Measurements from ENCODE around the gene BACE1.

The BACE1 gene

DNA sequence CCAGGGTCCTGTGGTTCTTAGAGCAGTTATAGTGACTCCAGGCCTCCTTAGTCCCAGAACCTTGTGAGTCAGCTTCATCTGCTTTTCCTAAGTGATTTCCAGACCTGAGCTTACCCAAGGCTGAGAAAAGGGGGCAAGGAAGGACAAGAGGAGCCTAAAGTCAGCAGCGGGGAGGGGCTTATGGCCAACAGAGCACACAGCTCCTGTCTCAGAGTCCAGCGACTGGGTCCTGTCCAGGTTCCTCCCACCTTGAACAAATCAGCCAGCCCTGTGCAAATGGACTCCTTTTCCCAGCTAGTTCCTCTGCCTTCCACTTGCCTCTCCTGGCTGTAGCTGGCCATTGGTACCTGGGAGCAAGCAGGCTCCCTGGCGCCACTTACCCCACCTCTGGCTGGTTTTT lies 10.9 kb downstream of the BACE1 start:
- no peak overlapping the region for H3K4me3 ChIP-seq (ENCODE audit: low read depth, low read length)
- no CpG with 5 or more reads among the region's 3 CpGs for WGBS (ENCODE audit: extremely low coverage, insufficient coverage, insufficient read length)

GRCh38 chr11:117303646-117304315 lies 12.3 kb downstream of the BACE1 start:
- Histone ChIP-seq H3K36me3 (ENCODE audit: control insufficient read depth in 1 of 2, insufficient read depth in 2 of 2, low read length in 2 of 2) (peaks cover 0 to 3% of the 10 kb centered on the region in 2 experiments), H4K91ac (ENCODE audit: low read depth, low read length) (no peak overlapping the region), H2BK12ac (ENCODE audit: low read length) (no peak overlapping the region), H3K4ac (ENCODE audit: low read depth, low read length) (no peak overlapping the region), H2BK5ac (ENCODE audit: low read depth, low read length, poor library complexity) (no peak overlapping the region), H4K12ac (ENCODE audit: low read depth, low read length) (no peak overlapping the region), H3K27me3 (ENCODE audit: insufficient read depth, low read length) (no peaks in the 10 kb centered on the region), H2BK120ac (ENCODE audit: insufficient read depth, low read length, poor library complexity) (no peak overlapping the region), H3K4me3 (ENCODE audit: low read depth, low read length) (no peak overlapping the region), H2AK5ac (ENCODE audit: low read length) (no peak overlapping the region), H4K8ac (ENCODE audit: low read depth, low read length) (no peak overlapping the region), H3K14ac (ENCODE audit: low read length) (no peak overlapping the region), H3K4me1 (ENCODE audit: control insufficient read depth in 1 of 2, insufficient read depth in 2 of 2, low read length in 2 of 2) (peaks cover 9 to 19% of the 10 kb centered on the region in 2 experiments), H3K79me1 (ENCODE audit: low read length) (peaks cover 5% of the 10 kb centered on the region), H3K23ac (ENCODE audit: low read length) (no peak overlapping the region), H2AFZ (ENCODE audit: insufficient read depth, low read length, poor library complexity) (no peak overlapping the region), H3K79me2 (ENCODE audit: control insufficient read depth, insufficient read depth, low read length, poor library complexity) (no peaks in the 10 kb centered on the region), H3K9ac (ENCODE audit: low read length) (no peak overlapping the region), H3K18ac (ENCODE audit: low read length) (no peak overlapping the region), H3K9me3 (ENCODE audit: insufficient read depth, low read depth, low read length) (no peaks in the 10 kb centered on the region), H3K27ac (ENCODE audit: low read depth, low read length) (no peak overlapping the region), H3K4me2 (ENCODE audit: low read length) (no peak overlapping the region)
- WGBS (ENCODE audit: extremely low coverage, insufficient coverage, insufficient read length), result no CpG with 5 or more reads among the region's 5 CpGs
- DNase-seq, result no peak

More for the DNA sequence above, 10.9 kb downstream of the BACE1 start:
- Histone ChIP-seq H3K79me1 (ENCODE audit: low read length) (no peaks in the 10 kb centered on the region), H3K27me3 (ENCODE audit: insufficient read depth, low read length) (no peaks in the 10 kb centered on the region), H2AK5ac (ENCODE audit: low read length) (no peak overlapping the region), H2BK5ac (ENCODE audit: low read depth, low read length, poor library complexity) (no peak overlapping the region), H3K18ac (ENCODE audit: low read length) (no peak overlapping the region), H2BK120ac (ENCODE audit: insufficient read depth, low read length, poor library complexity) (no peak overlapping the region), H3K9ac (ENCODE audit: low read length) (no peak overlapping the region), H3K14ac (ENCODE audit: low read length) (no peak overlapping the region), H3K27ac (ENCODE audit: low read depth, low read length) (no peak overlapping the region), H4K8ac (ENCODE audit: low read depth, low read length) (no peak overlapping the region), H3K36me3 (ENCODE audit: control insufficient read depth in 1 of 2, insufficient read depth in 2 of 2, low read length in 2 of 2) (peaks cover 0 to 3% of the 10 kb centered on the region in 2 experiments), H3K79me2 (ENCODE audit: control insufficient read depth, insufficient read depth, low read length, poor library complexity) (no peaks in the 10 kb centered on the region), H3K4me2 (ENCODE audit: low read length) (no peak overlapping the region), H3K4ac (ENCODE audit: low read depth, low read length) (no peak overlapping the region), H4K12ac (ENCODE audit: low read depth, low read length) (no peak overlapping the region), H3K4me1 (ENCODE audit: control insufficient read depth in 1 of 2, insufficient read depth in 2 of 2, low read length in 2 of 2) (peaks cover 4 to 8% of the 10 kb centered on the region in 2 experiments), H3K9me3 (ENCODE audit: insufficient read depth, low read depth, low read length) (no peaks in the 10 kb centered on the region), H2AFZ (ENCODE audit: insufficient read depth, low read length, poor library complexity) (no peak overlapping the region), H4K91ac (ENCODE audit: low read depth, low read length) (no peak overlapping the region), H3K23ac (ENCODE audit: low read length) (no peak overlapping the region), H2BK12ac (ENCODE audit: low read length) (no peak overlapping the region)
- no peak for DNase-seq

GRCh38 chr11:117303101-117303500 lies 13.0 kb downstream of the BACE1 start:
- Histone ChIP-seq H2BK12ac (ENCODE audit: low read length) (no peak overlapping the region), H2AK5ac (ENCODE audit: low read length) (no peak overlapping the region), H3K18ac (ENCODE audit: low read length) (no peak overlapping the region), H3K23ac (ENCODE audit: low read length) (no peak overlapping the region), H2AFZ (ENCODE audit: insufficient read depth, low read length, poor library complexity) (no peak overlapping the region), H3K27me3 (ENCODE audit: insufficient read depth, low read length) (no peaks in the 10 kb centered on the region), H3K14ac (ENCODE audit: low read length) (no peak overlapping the region), H3K79me2 (ENCODE audit: control insufficient read depth, insufficient read depth, low read length, poor library complexity) (no peaks in the 10 kb centered on the region), H2BK5ac (ENCODE audit: low read depth, low read length, poor library complexity) (no peak overlapping the region), H4K91ac (ENCODE audit: low read depth, low read length) (no peak overlapping the region), H4K8ac (ENCODE audit: low read depth, low read length) (no peak overlapping the region), H3K4me2 (ENCODE audit: low read length) (no peak overlapping the region), H3K9ac (ENCODE audit: low read length) (no peak overlapping the region), H3K79me1 (ENCODE audit: low read length) (peaks cover 5% of the 10 kb centered on the region), H3K4ac (ENCODE audit: low read depth, low read length) (no peak overlapping the region), H3K36me3 (ENCODE audit: control insufficient read depth in 1 of 2, insufficient read depth in 2 of 2, low read length in 2 of 2) (peaks cover 0 to 3% of the 10 kb centered on the region in 2 experiments), H3K27ac (ENCODE audit: low read depth, low read length) (no peak overlapping the region), H2BK120ac (ENCODE audit: insufficient read depth, low read length, poor library complexity) (no peak overlapping the region), H3K4me1 (ENCODE audit: control insufficient read depth in 1 of 2, insufficient read depth in 2 of 2, low read length in 2 of 2) (peaks cover 9 to 19% of the 10 kb centered on the region in 2 experiments), H3K9me3 (ENCODE audit: insufficient read depth, low read depth, low read length) (no peaks in the 10 kb centered on the region), H4K12ac (ENCODE audit: low read depth, low read length) (no peak overlapping the region), H3K4me3 (ENCODE audit: low read depth, low read length) (no peak overlapping the region)
- no peak for DNase-seq
- no CpG with 5 or more reads among the region's 4 CpGs for WGBS (ENCODE audit: extremely low coverage, insufficient coverage, insufficient read length)

DNA sequence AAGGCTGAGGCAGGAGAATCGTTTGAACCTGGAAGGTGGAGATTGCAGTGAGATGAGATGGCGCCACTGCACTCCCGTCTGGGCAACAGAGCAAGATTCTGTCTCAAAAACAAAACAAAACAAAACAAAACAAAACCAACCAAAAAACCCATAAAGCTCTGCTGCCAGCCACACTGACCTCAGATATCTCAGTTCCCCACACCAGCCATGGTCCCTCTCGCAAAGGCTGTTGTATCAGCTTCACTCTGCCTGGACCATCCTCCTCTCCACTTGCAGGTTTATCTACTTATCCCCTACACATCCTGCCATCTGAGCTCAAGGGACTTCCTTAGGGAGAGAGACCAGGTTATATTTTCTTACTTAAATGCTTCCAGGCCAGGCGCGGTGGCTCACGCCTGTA lies 13.8 kb downstream of the BACE1 start:
- Histone ChIP-seq H3K36me3 (ENCODE audit: control insufficient read depth in 1 of 2, insufficient read depth in 2 of 2, low read length in 2 of 2) (peaks cover 0 to 3% of the 10 kb centered on the region in 2 experiments), H3K27me3 (ENCODE audit: insufficient read depth, low read length) (no peaks in the 10 kb centered on the region), H3K18ac (ENCODE audit: low read length) (no peak overlapping the region), H4K8ac (ENCODE audit: low read depth, low read length) (no peak overlapping the region), H2BK5ac (ENCODE audit: low read depth, low read length, poor library complexity) (no peak overlapping the region), H4K91ac (ENCODE audit: low read depth, low read length) (no peak overlapping the region), H3K14ac (ENCODE audit: low read length) (no peak overlapping the region), H2BK12ac (ENCODE audit: low read length) (no peak overlapping the region), H3K79me2 (ENCODE audit: control insufficient read depth, insufficient read depth, low read length, poor library complexity) (no peaks in the 10 kb centered on the region), H2BK120ac (ENCODE audit: insufficient read depth, low read length, poor library complexity) (no peak overlapping the region), H3K23ac (ENCODE audit: low read length) (no peak overlapping the region), H3K4me3 (ENCODE audit: low read depth, low read length) (no peak overlapping the region), H2AFZ (ENCODE audit: insufficient read depth, low read length, poor library complexity) (no peak overlapping the region), H3K4me1 (ENCODE audit: control insufficient read depth in 1 of 2, insufficient read depth in 2 of 2, low read length in 2 of 2) (peaks cover 9 to 19% of the 10 kb centered on the region in 2 experiments), H4K12ac (ENCODE audit: low read depth, low read length) (no peak overlapping the region), H3K9ac (ENCODE audit: low read length) (no peak overlapping the region), H3K9me3 (ENCODE audit: insufficient read depth, low read depth, low read length) (no peaks in the 10 kb centered on the region), H3K27ac (ENCODE audit: low read depth, low read length) (no peak overlapping the region), H3K4me2 (ENCODE audit: low read length) (no peak overlapping the region), H2AK5ac (ENCODE audit: low read length) (no peak overlapping the region), H3K4ac (ENCODE audit: low read depth, low read length) (no peak overlapping the region), H3K79me1 (ENCODE audit: low read length) (peaks cover 5% of the 10 kb centered on the region)
- WGBS (ENCODE audit: extremely low coverage, insufficient coverage, insufficient read length), result no CpG with 5 or more reads among the region's 7 CpGs
- DNase-seq, result no peak

Measured in trophoblast cell (in vitro differentiated cells and primary cell).